H9 (cell line): ENCODE results near the gene SUN1. TPM values are rescaled to one million over a fixed set of nuclear protein-coding genes. Genes with fewer than 3 reads are reported as not detected.
A peak's percentile ranks its signal among the peaks of the same experiment; 100 is the strongest.

Experiments used
- DNase-seq: peaks from one replicate; pipeline ENCODE4 v3.0.0-alpha.2; 2017
- H2AFZ ChIP-seq: one replicate; pipeline ENCODE4 v1.6.1; 2013; ENCODE audit warnings: mild to moderate bottlenecking, low read length, control low read depth, moderate library complexity
- H2AK5ac ChIP-seq: 2 replicates; pipeline ENCODE4 v1.6.1; 2013; ENCODE audit warnings: low read length, control low read depth, mixed read lengths; ENCODE audit not compliant: insufficient read length
- H2BK120ac ChIP-seq: one replicate; pipeline ENCODE4 v1.6.1; 2013; ENCODE audit warnings: low read depth, mild to moderate bottlenecking, low read length, control low read depth, inconsistent platforms; ENCODE audit not compliant: poor library complexity, severe bottlenecking
- H2BK12ac ChIP-seq: 2 replicates; pipeline ENCODE4 v1.6.1; 2013; ENCODE audit warnings: low read length, control low read depth, mixed read lengths, low read depth; ENCODE audit not compliant: insufficient read length
- H2BK15ac ChIP-seq: 2 replicates; pipeline ENCODE4 v1.6.1; 2013; ENCODE audit warnings: low read depth, low read length, control low read depth
- H2BK20ac ChIP-seq: one replicate; pipeline ENCODE4 v1.6.1; 2013; ENCODE audit warnings: low read depth, mild to moderate bottlenecking, low read length, control low read depth, inconsistent platforms; ENCODE audit not compliant: poor library complexity, severe bottlenecking
- H2BK5ac ChIP-seq: 2 replicates; pipeline ENCODE4 v1.6.1; 2013; ENCODE audit warnings: low read length, control low read depth, mixed read lengths; ENCODE audit not compliant: insufficient read length
- H3K14ac ChIP-seq: 2 replicates; pipeline ENCODE4 v1.6.1; 2013; ENCODE audit warnings: low read length, control low read depth; ENCODE audit not compliant: insufficient read depth
- H3K18ac ChIP-seq: 2 replicates; pipeline ENCODE4 v1.6.1; 2013; ENCODE audit warnings: low read depth, mild to moderate bottlenecking, mixed read lengths, low read length, control low read depth; ENCODE audit not compliant: insufficient read length
- H3K23ac ChIP-seq: 2 replicates; pipeline ENCODE4 v1.6.1; 2013; ENCODE audit warnings: low read length, control low read depth, mixed read lengths, low read depth; ENCODE audit not compliant: insufficient read length
- H3K23me2 ChIP-seq: 2 replicates; pipeline ENCODE4 v1.6.1; 2013; ENCODE audit warnings: low read depth, mild to moderate bottlenecking, mixed read lengths, low read length, control low read depth; ENCODE audit not compliant: insufficient read length, poor library complexity, severe bottlenecking
- H3K27ac ChIP-seq: 2 replicates; pipeline ENCODE4 v1.5.1; 2013; ENCODE audit warnings: low read length, control low read depth, mixed read lengths, low read depth; ENCODE audit not compliant: insufficient read length
- H3K27me3 ChIP-seq: 2 replicates; pipeline ENCODE4 v1.6.1; 2013; ENCODE audit warnings: low read length, control low read depth, inconsistent platforms; ENCODE audit not compliant: insufficient read depth
- H3K4ac ChIP-seq: 2 replicates; pipeline ENCODE4 v1.6.1; 2013; ENCODE audit warnings: low read depth, mild to moderate bottlenecking, control low read depth, inconsistent platforms, low read length, moderate library complexity
- H3K4me1 ChIP-seq: 2 replicates; pipeline ENCODE4 v1.6.1; 2013; ENCODE audit warnings: low read length, control low read depth, inconsistent platforms; ENCODE audit not compliant: insufficient read depth
- H3K4me2 ChIP-seq: 2 replicates; pipeline ENCODE4 v1.6.1; 2013; ENCODE audit warnings: low read length, control low read depth, mixed read lengths; ENCODE audit not compliant: insufficient read length, insufficient read depth
- H3K56ac ChIP-seq: 2 replicates; pipeline ENCODE4 v1.6.1; 2013; ENCODE audit warnings: low read depth, mild to moderate bottlenecking, mixed read lengths, low read length, control low read depth; ENCODE audit not compliant: insufficient read length
- H3K79me1 ChIP-seq: 2 replicates; pipeline ENCODE4 v1.6.1; 2013; ENCODE audit warnings: low read depth, mild to moderate bottlenecking, moderate library complexity, low read length, control low read depth, inconsistent platforms; ENCODE audit not compliant: insufficient read depth, poor library complexity, severe bottlenecking
- H3K79me2 ChIP-seq: 2 replicates; pipeline ENCODE4 v1.6.1; 2013; ENCODE audit warnings: low read length, control low read depth, inconsistent platforms; ENCODE audit not compliant: insufficient read depth
- H3K9ac ChIP-seq: 2 replicates; pipeline ENCODE4 v1.6.1; 2013; ENCODE audit warnings: low read length, control low read depth, mixed read lengths; ENCODE audit not compliant: insufficient read length; ENCODE audit errors: extremely low read depth
- H3K9me3 ChIP-seq: one replicate; pipeline ENCODE4 v1.6.1; 2013; ENCODE audit warnings: low read depth, low read length, inconsistent platforms; ENCODE audit not compliant: control insufficient read depth
- H3T11ph ChIP-seq: one replicate; pipeline ENCODE4 v1.6.1; 2013; ENCODE audit warnings: mild to moderate bottlenecking, low read length, control low read depth, inconsistent platforms
- H4K20me1 ChIP-seq: one replicate; pipeline ENCODE4 v1.6.1; 2013; ENCODE audit not compliant: control insufficient read depth, insufficient read length, insufficient read depth
- H4K5ac ChIP-seq: 2 replicates; pipeline ENCODE4 v1.6.1; 2013; ENCODE audit warnings: low read depth, mild to moderate bottlenecking, mixed read lengths, low read length, control low read depth; ENCODE audit not compliant: insufficient read length
- H4K8ac ChIP-seq: replicated peaks from 2 replicates; pipeline ENCODE4 v1.6.1; 2013; ENCODE audit warnings: low read length, control low read depth, mixed read lengths, low read depth; ENCODE audit not compliant: insufficient read length
- H4K91ac ChIP-seq: 2 replicates; pipeline ENCODE4 v1.6.1; 2013; ENCODE audit warnings: low read depth, mild to moderate bottlenecking, moderate library complexity, mixed read lengths, low read length, control low read depth; ENCODE audit not compliant: insufficient read length
- H3K27ac Mint-ChIP-seq, 3 experiments: 2 replicates in 2 of 3; 3 replicates in 1 of 3; pipeline ENCODE4 v1.8.0; 2020 to 2021; ENCODE audit warnings: mixed read lengths in 3 of 3, mild to moderate bottlenecking in 1 of 3, moderate library complexity in 1 of 3
- H3K27me3 Mint-ChIP-seq: 2 replicates; pipeline ENCODE4 v1.8.0; 2021; ENCODE audit warnings: low read depth, mild to moderate bottlenecking, moderate library complexity, mixed read lengths
- H3K36me3 Mint-ChIP-seq, 3 experiments: 2 replicates in 2 of 3; 3 replicates in 1 of 3; pipeline ENCODE4 v1.8.0; 2020 to 2021; ENCODE audit warnings: low read depth in 3 of 3, mixed read lengths in 3 of 3; ENCODE audit not compliant: insufficient read depth in 1 of 3
- H3K4me1 Mint-ChIP-seq, 2 experiments: 2 replicates each; pipeline ENCODE4 v1.8.0; 2020; ENCODE audit warnings: mixed read lengths in 2 of 2
- H3K4me3 Mint-ChIP-seq, 2 experiments: 2 replicates in 1 of 2; 3 replicates in 1 of 2; pipeline ENCODE4 v1.8.0; 2020 to 2021; ENCODE audit warnings: mild to moderate bottlenecking in 2 of 2, mixed read lengths in 2 of 2, moderate library complexity in 1 of 2
- H3K9me3 Mint-ChIP-seq, 2 experiments: 2 replicates in 1 of 2; 3 replicates in 1 of 2; pipeline ENCODE4 v1.8.0; 2020; ENCODE audit warnings: mild to moderate bottlenecking in 2 of 2, mixed read lengths in 2 of 2, moderate library complexity in 1 of 2
- WGBS: extraction: QIAGEN DNeasy Blood & Tissue Kit; methylation state at CpG from one replicate; pipeline ENCODE4 v1.1.7; 2013; ENCODE audit warnings: missing lambda C conversion rate, low lambda C conversion rate, mixed read lengths; ENCODE audit not compliant: insufficient read length; ENCODE audit errors: extremely low coverage; 5-methylcytosine and 5-hydroxymethylcytosine counted together
- total RNA-seq: library from RNA; stranded (reverse); gene quantifications from 2 replicates; pipeline ENCODE4 v1.2.1, GENCODE V29; 2021
- TF ChIP-seq, protein P1 (sequence below): fragments of 200-600 bp; sonication (generic); conservative IDR thresholded peaks from 3 replicates; pipeline ENCODE4 v1.8.0; 2021; ENCODE audit warnings: antibody characterized with exemption, mild to moderate bottlenecking

SUN1 gene
- total RNA-seq, 1 experiment from 2014 or later: 118 TPM

DNA sequence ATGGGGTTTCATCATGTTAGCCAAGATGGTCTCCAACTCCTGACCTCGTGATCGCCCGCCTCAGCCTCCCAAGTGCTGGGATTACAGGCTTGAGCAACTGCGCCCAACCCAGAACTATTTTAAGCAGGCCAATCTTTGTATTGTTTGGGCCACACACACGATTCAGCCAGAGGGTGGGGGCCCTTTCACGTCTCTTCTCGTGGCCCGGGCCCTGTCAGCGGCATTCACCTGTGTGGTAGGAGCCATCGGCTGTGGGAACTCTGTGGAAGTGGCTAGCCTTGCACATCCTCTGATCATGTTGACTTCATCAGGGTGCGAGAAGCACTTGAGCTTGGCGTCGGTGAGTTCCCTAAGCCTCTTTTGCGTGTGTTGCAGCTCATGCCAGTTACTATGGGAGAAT lies 16.9 kb downstream of the SUN1 start:
- Histone ChIP-seq H2BK12ac (no peak overlapping the region), H3K9ac (no peak overlapping the region), H3K79me1 (no peaks in the 10 kb centered on the region), H3K23me2 (peaks cover 3% of the 10 kb centered on the region), H3K9me3 (no peaks in the 10 kb centered on the region), H4K20me1 (peaks cover 3% of the 10 kb centered on the region), H3K14ac (no peak overlapping the region), H2AFZ (no peak overlapping the region), H4K5ac (no peak overlapping the region), H3K4me1 (no peaks in the 10 kb centered on the region), H3T11ph (no peak overlapping the region), H3K23ac (no peak overlapping the region), H3K27ac (no peak overlapping the region), H4K8ac (no peak overlapping the region), H3K56ac (no peak overlapping the region), H2BK120ac (no peak overlapping the region), H3K27me3 (no peaks in the 10 kb centered on the region), H3K4me2 (no peak overlapping the region), H3K4ac (no peak overlapping the region), H2BK20ac (no peak overlapping the region), H2AK5ac (no peak overlapping the region), H3K79me2 (no peaks in the 10 kb centered on the region; the same call in 1 of the 2 replicates), H2BK15ac (no peak overlapping the region), H4K91ac (no peak overlapping the region), H3K18ac (no peak overlapping the region), H2BK5ac (no peak overlapping the region)
- DNase-seq: no peak
- Mint-ChIP-seq H3K27me3 (no peaks in the 10 kb centered on the region), H3K4me3 (no peak overlapping the region), H3K9me3 (peaks cover 3 to 7% of the 10 kb centered on the region in 2 experiments; a peak in 4 of 5 replicates), H3K4me1 (no peaks in the 10 kb centered on the region), H3K36me3 (peaks cover 53 to 88% (median 76%) of the 10 kb centered on the region in 3 experiments), H3K27ac (0 out of 7 replicates have a peak overlapping the region, but pooled peaks of 1 of the 3 experiments have one; percentile 77)
- no CpG with 5 or more reads among the region's 14 CpGs for WGBS
- TF ChIP-seq, protein P1, sequence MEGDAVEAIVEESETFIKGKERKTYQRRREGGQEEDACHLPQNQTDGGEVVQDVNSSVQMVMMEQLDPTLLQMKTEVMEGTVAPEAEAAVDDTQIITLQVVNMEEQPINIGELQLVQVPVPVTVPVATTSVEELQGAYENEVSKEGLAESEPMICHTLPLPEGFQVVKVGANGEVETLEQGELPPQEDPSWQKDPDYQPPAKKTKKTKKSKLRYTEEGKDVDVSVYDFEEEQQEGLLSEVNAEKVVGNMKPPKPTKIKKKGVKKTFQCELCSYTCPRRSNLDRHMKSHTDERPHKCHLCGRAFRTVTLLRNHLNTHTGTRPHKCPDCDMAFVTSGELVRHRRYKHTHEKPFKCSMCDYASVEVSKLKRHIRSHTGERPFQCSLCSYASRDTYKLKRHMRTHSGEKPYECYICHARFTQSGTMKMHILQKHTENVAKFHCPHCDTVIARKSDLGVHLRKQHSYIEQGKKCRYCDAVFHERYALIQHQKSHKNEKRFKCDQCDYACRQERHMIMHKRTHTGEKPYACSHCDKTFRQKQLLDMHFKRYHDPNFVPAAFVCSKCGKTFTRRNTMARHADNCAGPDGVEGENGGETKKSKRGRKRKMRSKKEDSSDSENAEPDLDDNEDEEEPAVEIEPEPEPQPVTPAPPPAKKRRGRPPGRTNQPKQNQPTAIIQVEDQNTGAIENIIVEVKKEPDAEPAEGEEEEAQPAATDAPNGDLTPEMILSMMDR: no peak
